ENCODE results near the gene LEAP2. TPM values are rescaled to one million over a fixed set of nuclear protein-coding genes. Genes with fewer than 3 reads are reported as not detected.
"Not testable (repeated sequence)": the region's sequence is repeated elsewhere in the genome, so short reads cannot be mapped to it uniquely, and the experiment has no call there.

Gene LEAP2
- total RNA-seq, 4 donors from 2014 or later = 0.29 to 2.3 (median 0.92) TPM

DNA sequence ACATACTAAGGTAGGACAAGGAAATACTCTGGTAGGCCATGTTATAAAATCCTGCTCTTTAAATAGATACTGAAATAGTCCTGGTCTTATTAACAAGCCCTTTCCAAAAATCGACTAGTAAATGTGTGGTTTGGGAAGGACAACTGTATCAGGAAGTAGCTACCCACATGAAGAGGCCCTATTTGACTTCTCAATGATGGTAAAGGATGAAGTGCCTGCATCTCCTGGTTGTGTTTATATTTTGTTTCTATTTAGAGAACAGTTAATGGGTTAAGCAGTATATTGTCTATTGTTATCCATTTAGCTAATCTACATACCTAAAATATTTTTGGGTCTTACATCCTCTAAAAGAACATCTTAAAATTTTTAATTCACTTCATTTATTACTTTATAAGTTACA is 19.7 kb upstream of the LEAP2 start:
- DNase-seq = no peak
- Histone ChIP-seq H3K4me3 (no peak overlapping the region), H3K27me3 (no peaks in the 10 kb centered on the region), H3K27ac (no peak overlapping the region), H3K9me3 (no peaks in the 10 kb centered on the region), H3K4me1 (no peaks in the 10 kb centered on the region), H3K36me3 (no peaks in the 10 kb centered on the region)
- 3 to 17% methylated on average over 1 of the region's 1 CpG for WGBS, 2 donors
- no peak for TF ChIP-seq POLR2A (IDR thresholded peaks at IDR 0.05)
- TF ChIP-seq, protein P1, sequence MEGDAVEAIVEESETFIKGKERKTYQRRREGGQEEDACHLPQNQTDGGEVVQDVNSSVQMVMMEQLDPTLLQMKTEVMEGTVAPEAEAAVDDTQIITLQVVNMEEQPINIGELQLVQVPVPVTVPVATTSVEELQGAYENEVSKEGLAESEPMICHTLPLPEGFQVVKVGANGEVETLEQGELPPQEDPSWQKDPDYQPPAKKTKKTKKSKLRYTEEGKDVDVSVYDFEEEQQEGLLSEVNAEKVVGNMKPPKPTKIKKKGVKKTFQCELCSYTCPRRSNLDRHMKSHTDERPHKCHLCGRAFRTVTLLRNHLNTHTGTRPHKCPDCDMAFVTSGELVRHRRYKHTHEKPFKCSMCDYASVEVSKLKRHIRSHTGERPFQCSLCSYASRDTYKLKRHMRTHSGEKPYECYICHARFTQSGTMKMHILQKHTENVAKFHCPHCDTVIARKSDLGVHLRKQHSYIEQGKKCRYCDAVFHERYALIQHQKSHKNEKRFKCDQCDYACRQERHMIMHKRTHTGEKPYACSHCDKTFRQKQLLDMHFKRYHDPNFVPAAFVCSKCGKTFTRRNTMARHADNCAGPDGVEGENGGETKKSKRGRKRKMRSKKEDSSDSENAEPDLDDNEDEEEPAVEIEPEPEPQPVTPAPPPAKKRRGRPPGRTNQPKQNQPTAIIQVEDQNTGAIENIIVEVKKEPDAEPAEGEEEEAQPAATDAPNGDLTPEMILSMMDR (IDR thresholded peaks at IDR 0.05) = no peak
- intact Hi-C loops (cut with DNase I) = no loop called here

DNA sequence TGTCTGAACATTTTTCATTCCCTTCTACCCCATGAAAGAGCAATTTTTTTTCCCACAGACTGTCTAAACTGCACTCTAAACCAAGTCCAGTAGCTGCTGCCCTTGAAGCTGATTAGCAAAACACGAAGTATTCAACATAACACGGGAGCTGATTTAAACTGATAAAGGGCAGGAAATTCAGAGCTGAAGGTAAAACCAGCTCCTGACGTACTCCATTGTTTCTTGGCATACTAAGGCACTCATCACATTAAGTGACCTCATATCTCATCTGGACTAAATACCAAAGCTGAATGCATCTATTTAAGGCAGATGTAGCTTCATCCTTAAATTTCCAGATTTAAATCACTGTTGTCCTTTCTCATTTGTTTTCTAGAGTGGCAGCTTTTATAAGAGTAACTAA is 19.2 kb upstream of the LEAP2 start:
- no peak for DNase-seq
- WGBS, 2 donors = 45 to 51% methylated on average over 3 of the region's 3 CpGs
- Histone ChIP-seq H3K36me3 (no peaks in the 10 kb centered on the region), H3K4me3 (no peak overlapping the region), H3K9me3 (no peaks in the 10 kb centered on the region), H3K4me1 (no peaks in the 10 kb centered on the region), H3K27me3 (no peaks in the 10 kb centered on the region), H3K27ac (no peak overlapping the region)
- TF ChIP-seq, protein P1 (IDR thresholded peaks at IDR 0.05) = no peak
- no peak for TF ChIP-seq POLR2A (IDR thresholded peaks at IDR 0.05)
- intact Hi-C loops (cut with DNase I) = no loop called here

DNA sequence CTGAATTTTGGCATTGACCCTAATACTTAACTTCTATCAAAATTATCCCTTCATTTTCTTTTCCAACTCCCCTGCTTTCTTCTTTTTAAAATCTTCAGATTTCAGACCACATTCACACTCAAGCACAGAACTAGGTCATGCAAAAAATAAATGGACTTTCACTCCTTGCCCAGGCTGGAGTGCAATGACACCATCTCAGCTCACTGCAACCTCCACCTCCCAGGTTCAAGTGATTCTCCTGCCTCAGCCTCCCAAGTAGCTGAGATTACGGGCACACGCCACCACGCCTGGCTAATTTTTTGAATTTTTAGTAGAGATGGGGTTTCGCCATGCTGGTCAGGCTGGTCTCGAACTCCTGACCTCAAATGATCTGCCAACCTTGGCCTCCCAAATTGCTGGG is 18.5 kb upstream of the LEAP2 start:
- H3K4me3 ChIP-seq; H3K4me1 ChIP-seq; DNase-seq; H3K36me3 ChIP-seq; H3K27me3 ChIP-seq; intact Hi-C loops (cut with DNase I); H3K27ac ChIP-seq; H3K9me3 ChIP-seq: not testable (repeated sequence)
- 89 to 96% methylated on average over 5 of the region's 5 CpGs for WGBS, 2 donors

DNA sequence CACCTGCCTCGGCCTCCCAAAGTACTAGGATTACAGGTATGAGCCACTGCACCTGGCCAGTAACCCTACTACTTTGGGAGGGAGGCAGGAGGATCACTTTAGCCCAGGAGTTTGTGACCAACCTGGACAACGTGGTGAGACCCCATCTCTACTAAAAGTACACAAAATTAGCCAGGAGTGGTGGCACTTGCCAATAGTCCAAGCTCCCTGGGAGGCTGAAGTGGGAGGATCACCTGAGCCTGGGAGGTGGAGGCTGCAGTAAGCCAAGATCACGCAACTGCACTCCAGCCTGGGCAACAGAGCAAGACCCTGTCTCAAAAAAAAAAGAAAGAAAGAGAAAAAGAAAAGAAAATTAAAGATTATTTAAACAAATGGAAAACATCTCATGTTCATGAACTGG is 17.5 kb upstream of the LEAP2 start:
- intact Hi-C loops (cut with DNase I) = no loop called here
- no peaks in the 10 kb centered on the region for H3K9me3 ChIP-seq
- no peak overlapping the region for H3K27ac ChIP-seq
- H3K27me3 ChIP-seq = no peaks in the 10 kb centered on the region
- no peak for DNase-seq
- TF ChIP-seq, protein P1 (IDR thresholded peaks at IDR 0.05) = no peak
- TF ChIP-seq POLR2A (IDR thresholded peaks at IDR 0.05) = no peak
- 100% methylated on average over 1 to 2 of the region's 3 CpGs for WGBS, 2 donors
- no peaks in the 10 kb centered on the region for H3K4me1 ChIP-seq
- no peak overlapping the region for H3K4me3 ChIP-seq
- H3K36me3 ChIP-seq = no peaks in the 10 kb centered on the region

DNA sequence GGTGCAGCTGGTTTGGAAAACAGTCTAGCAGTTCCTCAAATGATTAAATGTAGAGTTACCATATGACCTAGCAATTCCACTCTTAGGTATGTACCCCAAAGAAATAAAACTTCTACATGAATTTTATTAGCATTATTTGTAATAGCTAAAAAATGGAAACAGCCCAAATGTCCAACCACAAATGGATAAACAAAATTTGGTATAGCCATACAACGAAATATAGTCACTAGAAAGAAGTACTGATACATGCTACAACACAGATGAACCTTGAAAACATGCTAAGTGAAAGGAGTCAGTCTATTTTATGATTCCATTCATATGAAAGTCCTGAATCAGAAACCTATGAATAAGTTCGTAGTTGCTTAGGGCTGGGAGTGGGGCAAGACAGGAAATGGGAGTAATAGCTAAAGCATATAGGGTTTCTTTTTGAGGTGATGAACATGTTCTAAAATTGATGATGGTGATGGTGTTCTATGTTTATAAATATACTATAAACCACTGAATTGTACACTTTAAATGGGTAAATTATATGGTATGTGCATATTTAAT is 13.5 kb upstream of the LEAP2 start:
- Histone ChIP-seq H3K4me1 (no peaks in the 10 kb centered on the region), H3K9me3 (no peaks in the 10 kb centered on the region), H3K27me3 (no peaks in the 10 kb centered on the region), H3K36me3 (no peaks in the 10 kb centered on the region), H3K27ac (no peak overlapping the region), H3K4me3 (no peak overlapping the region)
- intact Hi-C loops (cut with DNase I) = no loop called here
- no peak for TF ChIP-seq POLR2A (IDR thresholded peaks at IDR 0.05)
- TF ChIP-seq, protein P1 (IDR thresholded peaks at IDR 0.05) = no peak
- no peak for DNase-seq
- 71% methylated on average over 2 of the region's 2 CpGs for WGBS, 2 donors

DNA sequence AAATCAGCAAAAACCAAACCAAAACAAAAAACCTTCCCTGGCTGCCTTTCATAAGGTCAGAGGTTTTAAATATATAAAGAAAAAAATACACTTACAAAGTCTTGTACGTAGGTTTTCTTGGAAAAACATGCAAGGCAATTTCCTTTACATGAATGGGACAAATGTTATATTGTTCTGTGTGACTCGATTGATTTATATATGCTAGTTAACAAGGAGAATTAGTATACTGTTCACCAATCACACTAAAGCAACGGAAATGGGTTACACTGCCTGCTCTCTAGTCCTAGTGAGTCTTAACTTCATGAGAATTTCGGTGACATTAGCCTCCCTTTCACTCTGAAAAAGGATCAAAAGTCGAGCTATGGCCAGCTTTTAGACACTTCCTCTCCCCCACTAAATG is 12.7 kb upstream of the LEAP2 start:
- Histone ChIP-seq H3K27ac (no peak overlapping the region), H3K27me3 (no peaks in the 10 kb centered on the region), H3K36me3 (no peaks in the 10 kb centered on the region), H3K4me1 (peaks cover 0 to 4% (median 4%) of the 10 kb centered on the region in 3 donors), H3K9me3 (no peaks in the 10 kb centered on the region), H3K4me3 (no peak overlapping the region)
- WGBS, 2 donors = 56 to 72% methylated on average over 5 of the region's 5 CpGs
- intact Hi-C loops (cut with DNase I) = no loop called here
- TF ChIP-seq POLR2A (IDR thresholded peaks at IDR 0.05) = no peak
- DNase-seq = no peak
